ENCODE results near the gene MALSU1.
"Not testable (repeated sequence)": the region's sequence is repeated elsewhere in the genome, so short reads cannot be mapped to it uniquely, and the experiment has no call there.

Gene MALSU1

GRCh38 chr7:23287612-23288011 is 11.5 kb upstream of the MALSU1 start:
- DNase-seq: no peak

DNA sequence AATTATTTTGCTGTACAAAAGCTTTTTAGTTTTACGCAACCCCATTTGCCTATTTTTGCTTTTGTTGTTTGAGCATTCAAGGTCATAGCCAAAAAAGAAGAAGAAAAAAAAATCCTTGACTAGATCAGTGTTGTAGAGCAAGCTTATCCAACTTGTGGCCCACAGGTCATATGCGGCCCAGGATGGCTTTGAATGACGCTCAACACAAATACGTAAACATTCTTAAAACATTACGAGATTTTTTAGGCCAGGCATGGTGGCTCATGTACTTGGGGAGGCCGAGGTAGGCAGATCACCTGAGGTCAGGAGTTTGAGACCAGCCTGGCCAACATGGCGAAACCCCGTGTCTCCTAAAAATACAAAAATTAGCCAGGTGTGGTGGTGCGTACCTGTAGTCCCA is 8.1 kb upstream of the MALSU1 start:
- no peak for DNase-seq

DNA sequence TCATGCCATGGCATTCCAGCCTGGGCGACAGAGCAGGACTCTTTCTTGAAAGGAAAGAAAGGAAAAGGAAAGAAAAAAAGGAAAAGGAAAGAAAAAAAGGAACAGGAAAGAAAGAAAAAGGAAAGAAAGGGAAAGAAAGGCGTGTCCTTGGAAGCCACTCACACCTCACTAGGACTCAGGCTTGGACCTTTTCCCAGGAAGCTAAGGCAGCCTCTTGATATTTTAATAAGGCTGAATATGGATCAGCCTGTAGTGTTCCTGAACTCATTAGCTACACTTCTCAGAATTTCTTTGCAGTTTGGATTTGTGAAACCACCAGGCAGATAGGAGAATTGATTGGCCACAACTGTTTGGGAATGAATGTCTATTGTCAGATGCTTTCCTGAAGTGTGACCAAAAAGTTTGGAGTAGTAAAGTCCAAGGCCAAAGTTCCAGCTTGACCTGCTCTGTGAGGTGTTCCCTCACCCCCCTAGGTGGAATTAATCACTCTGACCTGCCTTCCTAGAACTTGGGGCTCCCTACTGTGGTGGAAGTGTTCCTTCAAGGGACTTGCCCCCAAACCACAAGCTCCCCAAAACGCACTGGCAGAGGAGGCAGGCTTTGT is 7.1 kb upstream of the MALSU1 start:
- DNase-seq: no peak

GRCh38 chr7:23292623-23293022 is 6.5 kb upstream of the MALSU1 start:
- DNase-seq: no peak

DNA sequence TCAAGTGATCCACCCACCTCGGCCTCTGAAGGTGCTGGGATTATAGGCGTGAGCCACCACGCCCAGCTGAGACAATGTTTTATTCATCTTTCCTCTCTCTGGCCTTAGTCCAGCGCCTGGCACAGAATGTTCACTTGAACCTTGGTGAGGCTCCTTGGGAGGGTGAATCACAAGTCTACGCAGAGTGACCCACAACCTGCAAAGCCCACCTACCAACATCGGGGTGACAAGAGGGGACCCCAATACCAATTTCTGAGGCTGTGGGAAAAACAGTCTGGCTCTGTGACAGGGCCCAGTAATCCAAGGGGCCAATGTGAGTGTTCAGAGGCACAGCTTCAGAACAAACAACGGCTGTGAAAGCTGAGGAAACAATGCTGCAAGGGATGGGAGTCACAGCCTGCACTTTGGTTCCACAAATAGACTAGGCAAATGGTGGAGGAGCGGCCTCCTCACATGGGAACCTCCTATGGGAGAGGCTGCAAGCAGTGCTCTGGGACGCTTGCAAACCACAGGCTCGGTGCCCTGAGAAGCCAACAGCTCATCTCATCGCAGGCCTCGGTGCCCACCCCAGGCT is 5.6 kb upstream of the MALSU1 start:
- no peak for DNase-seq

DNA sequence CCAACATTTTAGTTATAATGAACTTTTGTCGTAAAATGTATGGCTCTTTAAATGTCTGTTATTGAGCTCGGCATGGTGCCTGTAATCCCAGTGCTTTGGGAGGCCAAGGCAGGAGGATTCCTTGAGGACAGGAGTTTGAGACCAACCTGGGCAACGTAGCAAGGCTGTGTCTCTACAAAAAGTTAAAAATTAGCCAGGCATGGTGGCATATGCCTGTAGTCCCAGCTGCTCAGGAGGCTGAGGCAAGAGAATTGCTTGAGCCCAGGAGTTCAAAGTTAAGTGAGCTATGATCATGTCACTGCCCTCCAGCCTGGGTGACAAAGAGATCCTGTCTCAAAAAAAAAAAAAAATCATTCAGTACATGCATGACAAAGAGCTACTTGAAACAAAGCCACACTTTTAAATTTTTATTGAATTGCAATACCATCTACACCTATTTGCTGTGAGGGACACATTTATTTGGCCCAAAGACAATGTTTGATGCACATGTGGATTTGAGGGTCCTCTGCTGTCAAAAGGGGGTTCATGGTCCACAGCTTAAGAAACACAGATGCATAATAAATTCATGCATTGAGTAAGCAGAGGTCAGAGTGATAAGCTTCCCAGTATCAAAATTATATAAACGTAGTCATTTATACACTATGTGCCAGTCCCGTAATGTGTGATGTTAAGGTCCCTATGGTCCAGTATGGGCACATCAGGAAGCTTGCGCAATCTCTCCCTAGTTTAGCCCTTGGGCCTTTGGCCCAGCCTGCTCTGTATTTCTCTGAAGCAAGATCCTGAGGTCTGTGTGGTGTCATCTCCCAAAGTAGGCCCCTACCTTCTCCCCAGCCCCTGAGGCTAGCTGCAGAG is 4.4 kb upstream of the MALSU1 start:
- DNase-seq: no peak

GRCh38 chr7:23295401-23295697 is 3.8 kb upstream of the MALSU1 start:
- no peak for DNase-seq

DNA sequence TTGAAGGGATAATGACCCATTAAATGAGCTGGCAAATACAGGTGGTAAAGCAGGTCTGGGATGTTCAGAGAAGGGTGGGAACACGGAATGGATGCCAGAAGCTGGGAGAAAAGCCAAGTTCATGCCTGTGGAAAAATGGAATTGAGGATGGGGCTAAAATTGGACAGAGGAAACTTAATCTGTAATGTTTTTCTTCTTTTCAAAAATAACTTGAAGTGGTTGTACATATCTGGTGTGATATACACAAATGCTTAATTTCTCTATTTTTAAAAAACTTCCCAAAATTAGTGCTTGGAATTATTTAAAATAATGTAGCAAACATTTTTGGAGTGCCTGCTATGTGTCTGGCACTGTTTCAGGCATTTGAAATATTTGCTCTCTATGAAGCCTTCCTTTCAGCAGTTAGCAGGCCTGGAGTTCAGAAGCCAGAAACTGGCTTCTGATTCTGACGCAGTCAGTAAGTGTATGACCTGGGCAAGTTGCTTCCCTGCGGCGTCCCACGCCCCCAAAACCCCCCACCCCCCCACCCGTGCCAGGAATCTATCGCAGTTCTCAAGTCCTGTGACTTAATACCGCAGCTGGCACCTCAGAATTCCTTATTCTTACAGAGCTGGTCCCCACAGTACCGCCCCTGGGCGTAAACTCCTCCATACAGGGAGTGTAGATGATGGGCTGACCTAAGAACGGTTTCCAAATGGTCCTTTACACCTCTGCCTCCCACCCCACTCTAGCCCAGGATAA is 828 bp upstream of the MALSU1 start:
- DNase-seq: no peak

GRCh38 chr7:23299770-23300300 is 696 bp downstream of the MALSU1 start:
- no peak for DNase-seq

DNA sequence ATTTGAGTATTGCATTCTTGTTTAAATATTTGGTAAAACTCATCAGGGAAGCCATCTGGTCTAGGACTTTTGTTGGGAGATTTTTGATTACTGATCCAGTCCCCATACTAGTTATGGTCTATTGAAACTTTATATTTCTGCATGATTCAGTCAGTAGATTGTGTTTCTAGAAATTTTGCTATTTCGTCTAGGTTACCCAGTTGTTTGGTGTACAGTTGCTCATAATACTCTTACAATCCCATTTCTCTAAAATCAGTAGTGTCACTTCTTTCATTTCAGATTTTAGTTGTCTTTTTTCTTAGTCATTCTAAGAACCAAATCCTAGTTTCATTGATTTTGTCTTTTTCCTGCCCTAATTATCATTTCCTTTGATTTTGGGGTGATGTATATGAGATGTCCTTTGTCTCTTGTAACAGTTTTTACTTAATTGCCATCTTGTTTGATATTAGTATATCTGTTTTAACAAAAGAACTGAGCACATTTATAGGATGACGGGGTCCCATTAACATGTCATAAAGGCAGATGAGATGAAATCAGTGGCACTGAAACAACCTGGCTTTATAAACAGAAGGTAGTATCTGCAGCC is 7.9 kb downstream of the MALSU1 start:
- no peak for DNase-seq

DNA sequence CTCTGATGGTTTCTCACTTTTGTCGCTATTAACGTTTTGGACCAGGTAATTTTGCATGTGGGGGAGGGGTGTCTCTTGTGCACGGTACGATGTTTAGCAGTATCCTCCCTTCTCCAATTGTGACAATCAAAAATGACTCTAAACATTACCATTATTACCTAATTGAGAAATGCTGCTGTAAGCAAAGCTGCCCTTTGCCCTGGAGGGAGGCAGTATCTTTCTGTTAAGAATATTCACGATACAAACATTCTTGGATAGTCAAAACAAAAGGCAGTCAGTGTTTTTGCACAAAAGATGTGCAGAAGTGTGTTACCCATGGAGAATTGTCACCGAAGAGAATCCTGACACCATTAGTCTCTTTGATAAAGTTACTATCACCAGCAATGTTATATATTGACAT is 9.6 kb downstream of the MALSU1 start:
- no peak for DNase-seq

DNA sequence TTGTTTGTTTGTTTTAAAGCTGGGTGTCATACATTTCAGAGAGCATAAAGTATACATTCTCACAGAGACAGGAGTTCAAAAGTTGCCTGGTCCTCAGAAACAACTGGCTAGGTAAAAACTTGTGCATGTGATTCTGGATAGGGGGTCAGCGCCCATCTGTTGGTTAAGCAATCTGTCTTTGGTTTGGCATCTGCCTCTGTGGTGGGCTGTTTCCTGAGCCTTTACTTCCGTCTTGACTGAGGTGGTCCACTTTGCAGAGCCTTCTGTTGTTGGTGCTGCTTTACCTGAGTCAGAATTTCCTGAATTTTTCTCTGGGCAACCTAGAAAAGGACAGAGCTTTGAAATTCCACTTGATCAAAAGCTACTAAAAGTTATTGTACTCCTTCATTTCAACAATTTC is 13.0 kb downstream of the MALSU1 start:
- not testable (repeated sequence) for DNase-seq

GRCh38 chr7:23315366-23315765 is 16.2 kb downstream of the MALSU1 start:
- no peak for DNase-seq

DNA sequence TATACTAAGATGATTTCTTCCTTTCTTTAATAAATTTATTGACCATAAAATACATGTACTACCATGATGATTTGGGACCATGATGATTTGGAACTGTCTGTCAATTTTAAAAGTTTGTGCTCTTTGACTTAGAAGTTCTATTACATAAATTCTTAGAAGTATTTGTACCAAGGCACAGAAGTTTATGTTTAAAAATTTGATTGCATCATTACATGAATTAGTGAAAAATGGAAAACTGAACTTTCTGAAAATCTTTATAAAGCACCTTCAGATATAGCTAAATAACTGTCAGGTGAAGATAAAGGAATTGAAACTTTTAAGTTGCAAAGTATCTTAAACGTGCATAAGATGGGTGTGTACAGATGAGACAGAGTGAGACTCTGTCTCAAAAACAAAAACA is 32.0 kb downstream of the MALSU1 start:
- no peak for DNase-seq

DNA sequence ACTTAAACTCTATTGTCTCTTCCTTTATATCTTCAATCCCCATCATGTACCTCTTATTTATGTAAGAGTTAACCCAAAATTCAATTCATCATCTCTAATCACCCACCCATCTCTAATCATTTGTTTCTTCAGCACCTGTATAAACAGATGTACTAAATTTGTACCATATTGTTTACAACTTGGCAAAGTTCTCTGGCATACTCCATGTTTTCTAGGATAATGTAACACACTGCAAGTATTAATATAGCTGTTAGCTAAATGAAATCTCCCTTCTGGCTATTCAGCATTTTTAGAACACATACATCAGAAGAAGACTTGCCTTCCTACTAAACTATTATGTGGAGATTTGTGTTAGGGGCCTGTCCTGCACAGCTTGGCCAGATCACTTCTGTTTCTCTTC is 33.1 kb downstream of the MALSU1 start:
- no peak for DNase-seq

GRCh38 chr7:23332910-23333612 is 33.9 kb downstream of the MALSU1 start:
- no peak for DNase-seq

- no peak for DNase-seq
Measured at GRCh38 chr7:23333671-23334246, 34.6 kb downstream of the MALSU1 start.

DNA sequence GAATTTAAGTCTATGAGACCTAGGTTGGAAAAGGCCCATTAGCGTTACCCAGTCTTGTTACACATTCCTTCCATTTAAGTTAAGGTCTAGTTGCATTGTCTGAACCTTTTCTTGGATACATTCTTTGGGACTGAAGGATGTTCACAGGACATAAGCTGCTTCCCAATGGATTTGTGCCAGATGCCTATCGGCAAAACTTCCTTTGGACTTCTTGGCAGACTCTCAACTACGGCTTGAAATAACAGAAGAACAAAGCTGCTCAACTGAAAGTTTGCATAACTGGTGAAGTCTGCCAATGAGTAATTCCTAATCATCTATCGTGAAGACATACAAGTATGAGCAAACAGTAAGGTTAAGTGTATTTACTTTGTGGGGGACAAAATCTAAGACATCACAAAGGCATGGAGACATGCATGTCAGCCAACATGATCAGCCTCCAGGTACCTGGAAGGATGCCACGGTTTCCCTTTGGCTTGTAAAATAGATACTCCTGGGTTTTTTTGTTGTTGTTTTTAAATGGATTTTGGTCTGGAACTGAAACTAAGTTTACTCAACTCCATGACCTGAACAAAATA is 35.4 kb downstream of the MALSU1 start:
- peak; percentile 46 for DNase-seq

DNA sequence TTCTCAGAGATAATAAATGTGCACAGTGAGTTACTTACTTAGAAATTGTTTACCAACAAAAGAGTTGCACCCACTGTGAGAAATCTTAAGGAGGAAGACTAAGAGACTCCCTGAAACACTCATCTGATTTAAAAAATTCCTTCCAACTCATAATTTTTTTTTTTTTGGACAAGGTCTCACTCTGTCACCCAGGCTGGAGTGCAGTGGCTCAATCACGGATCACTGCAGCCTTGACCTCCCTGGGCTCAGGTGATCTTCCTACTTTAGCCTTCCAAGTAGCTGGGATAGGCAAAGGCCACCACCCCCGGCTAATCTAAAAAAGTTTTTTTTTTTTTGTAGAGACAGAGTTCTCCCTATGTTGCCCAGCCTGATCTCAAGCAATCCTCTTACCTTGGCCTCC is 36.0 kb downstream of the MALSU1 start:
- no peak for DNase-seq

GRCh38 chr7:23335621-23336020 is 36.5 kb downstream of the MALSU1 start:
- no peak for DNase-seq

- no peak for DNase-seq
Measured at GRCh38 chr7:23336086-23336485, 36.9 kb downstream of the MALSU1 start.

DNA sequence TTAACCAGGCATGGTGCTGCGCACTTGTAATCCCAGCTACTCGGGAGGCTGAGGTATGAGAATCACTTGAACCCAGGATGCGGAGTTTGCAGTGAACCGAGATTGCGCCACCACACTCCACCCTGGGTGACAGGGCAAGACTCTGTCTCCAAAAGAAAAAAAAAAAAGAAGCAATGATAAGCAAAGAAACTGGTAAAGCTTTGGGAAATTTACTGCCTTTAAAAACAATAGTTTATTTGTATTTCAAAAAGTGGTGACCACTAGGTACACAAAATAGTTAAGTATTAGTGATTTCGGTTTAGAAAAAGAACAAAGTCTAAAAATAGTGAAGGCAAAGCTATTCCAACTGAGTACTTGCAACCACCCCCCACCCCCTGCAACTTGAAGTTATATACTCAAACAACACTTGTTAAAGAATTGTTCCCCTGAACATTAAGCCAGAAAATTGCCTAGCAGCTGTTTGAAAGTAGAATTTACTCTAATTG is 37.7 kb downstream of the MALSU1 start:
- no peak for DNase-seq
